ENCODE data around the gene CCNA2.

- no peak for TF ChIP-seq RAD21 (IDR thresholded peaks at IDR 0.05; ENCODE audit: low read depth)
- no peak for TF ChIP-seq CREB1 (IDR thresholded peaks at IDR 0.05; ENCODE audit: low read depth)
- TF ChIP-seq TEAD4 (IDR thresholded peaks at IDR 0.05) = no peak
- no peak for TF ChIP-seq USF1 (IDR thresholded peaks at IDR 0.05)
- no peak for TF ChIP-seq ZBTB7A (IDR thresholded peaks at IDR 0.05; ENCODE audit: low read depth)
- TF ChIP-seq MAX (IDR thresholded peaks at IDR 0.05) = no peak
- no peak for TF ChIP-seq EP300 (IDR thresholded peaks at IDR 0.05; ENCODE audit: borderline replicate concordance)
- TF ChIP-seq YY1 (IDR thresholded peaks at IDR 0.05; ENCODE audit: low read depth) = no peak
- TF ChIP-seq CEBPB (IDR thresholded peaks at IDR 0.05) = no peak
- TF ChIP-seq FOXM1 (IDR thresholded peaks at IDR 0.05; ENCODE audit: borderline replicate concordance, low read depth) = no peak
- TF ChIP-seq NFIC (IDR thresholded peaks at IDR 0.05) = no peak
- no peak for TF ChIP-seq TCF12 (IDR thresholded peaks at IDR 0.05; ENCODE audit: low read depth)
Measured at GRCh38 chr4:121846662-121847061, 23.0 kb upstream of the CCNA2 start.

Measured in Ishikawa (cell line).